CD1c-positive myeloid dendritic cell (primary cell): ENCODE data around the gene WDR48.

ENCODE experiments used
- DNase-seq: peaks from one replicate; pipeline ENCODE4 v3.0.0-alpha.2; 2016; ENCODE audit errors: extremely low spot score

The WDR48 gene

GRCh38 chr3:39124876-39125840 is 73.3 kb downstream of the WDR48 start:
- no peak for DNase-seq

DNA sequence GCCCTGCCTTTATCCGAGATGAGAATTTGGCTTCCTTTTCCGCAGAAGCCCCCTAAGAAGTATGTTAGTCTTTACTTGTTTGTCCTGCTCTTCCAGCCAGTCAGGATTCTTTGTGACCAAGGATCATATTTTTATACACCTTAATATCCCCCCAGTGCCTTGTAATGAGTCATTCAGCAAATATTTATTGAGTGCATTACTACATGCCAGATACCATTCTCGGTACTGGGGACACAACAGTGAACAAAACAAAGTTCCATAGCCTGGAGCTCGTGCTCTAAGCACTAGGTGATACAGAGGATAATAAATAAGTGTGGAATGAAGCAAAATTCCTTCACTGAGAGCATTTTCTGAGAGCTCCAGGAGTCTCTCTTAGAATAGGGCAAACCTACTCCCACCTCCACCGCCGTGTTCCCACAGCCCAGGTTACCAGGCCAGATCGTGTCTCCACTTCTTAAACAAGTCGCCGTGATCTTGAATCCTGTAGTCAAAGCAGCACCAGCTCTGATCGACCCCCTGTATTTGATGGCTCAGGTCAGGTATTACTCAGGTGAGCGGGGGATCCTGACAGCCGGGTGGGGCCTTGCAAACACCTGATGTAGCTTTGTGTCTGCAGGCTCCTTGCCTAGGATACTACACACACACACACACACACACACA is 74.2 kb downstream of the WDR48 start:
- DNase-seq = no peak

DNA sequence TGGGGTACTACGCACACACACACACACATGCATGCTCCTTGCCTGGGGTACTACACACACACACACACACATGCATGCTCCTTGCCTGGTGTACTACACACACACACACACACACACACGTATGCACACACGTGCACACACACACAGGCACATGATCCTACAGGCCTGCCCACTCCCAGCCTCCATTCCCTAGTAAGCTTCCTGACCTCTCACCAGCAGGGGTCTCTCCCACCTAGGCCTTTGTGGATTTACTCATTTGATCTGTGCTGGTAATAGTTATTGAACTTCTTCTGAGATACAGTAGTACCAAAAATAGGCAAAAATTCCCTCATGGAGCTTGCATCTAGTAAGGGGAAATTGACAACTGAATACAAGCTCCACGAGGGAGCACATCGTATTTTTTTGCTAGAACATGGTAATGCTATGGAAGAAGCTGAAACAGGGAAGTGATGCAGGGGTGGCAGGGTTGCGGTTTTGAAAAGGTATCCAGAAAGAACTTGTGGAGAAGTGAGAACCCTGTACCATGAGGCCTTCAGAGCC is 74.8 kb downstream of the WDR48 start:
- DNase-seq = peak; percentile 71

DNA sequence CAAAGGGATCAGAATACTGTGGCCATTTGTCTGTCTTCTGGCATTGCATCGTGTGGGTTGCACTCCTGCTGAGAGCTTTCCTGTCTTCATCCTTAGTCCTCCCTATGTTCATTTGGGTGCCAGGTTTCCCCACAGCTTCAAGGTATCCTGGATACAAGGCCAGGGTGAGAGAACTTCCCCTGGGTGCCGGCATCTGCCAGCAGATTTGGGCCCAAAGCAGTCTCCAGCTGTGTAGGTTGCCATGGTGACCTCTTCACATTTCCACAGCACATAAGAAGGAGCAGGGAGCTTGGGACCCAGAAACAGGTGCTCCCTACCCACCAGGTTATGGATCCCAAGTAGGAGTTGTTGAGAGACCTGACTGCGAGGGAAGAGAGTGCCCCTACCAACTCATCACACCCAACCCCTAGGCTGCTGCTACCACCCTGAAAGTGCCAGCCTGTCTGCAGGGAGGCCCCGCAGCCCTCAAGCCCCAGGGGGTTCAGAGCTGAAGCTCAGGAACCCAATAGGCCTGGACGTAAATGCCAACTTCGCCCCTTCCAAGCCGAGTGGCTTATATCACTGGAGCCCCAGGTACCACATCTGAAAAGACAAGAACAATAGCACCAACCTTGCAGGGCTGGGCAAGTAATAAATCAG is 75.6 kb downstream of the WDR48 start:
- DNase-seq = no peak

DNA sequence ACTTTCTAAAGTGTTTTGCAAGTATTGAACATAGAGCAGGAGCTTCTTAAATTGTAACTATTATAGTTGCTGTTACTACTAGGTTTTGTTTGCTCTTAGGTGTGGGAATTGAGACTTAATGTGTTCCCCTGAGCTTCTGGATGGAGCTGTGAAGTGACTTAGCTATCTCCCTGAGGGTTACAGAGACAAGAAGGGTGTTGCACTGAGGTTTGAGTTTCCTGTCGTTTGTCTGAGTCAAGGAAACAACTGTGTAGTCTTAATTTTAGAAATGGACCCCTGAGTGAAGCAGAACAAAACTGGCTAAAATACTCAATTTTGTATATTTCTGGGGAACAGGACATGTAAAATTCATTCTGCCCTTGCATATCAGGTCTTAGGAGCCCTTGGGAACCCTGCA is 76.1 kb downstream of the WDR48 start:
- no peak for DNase-seq

DNA sequence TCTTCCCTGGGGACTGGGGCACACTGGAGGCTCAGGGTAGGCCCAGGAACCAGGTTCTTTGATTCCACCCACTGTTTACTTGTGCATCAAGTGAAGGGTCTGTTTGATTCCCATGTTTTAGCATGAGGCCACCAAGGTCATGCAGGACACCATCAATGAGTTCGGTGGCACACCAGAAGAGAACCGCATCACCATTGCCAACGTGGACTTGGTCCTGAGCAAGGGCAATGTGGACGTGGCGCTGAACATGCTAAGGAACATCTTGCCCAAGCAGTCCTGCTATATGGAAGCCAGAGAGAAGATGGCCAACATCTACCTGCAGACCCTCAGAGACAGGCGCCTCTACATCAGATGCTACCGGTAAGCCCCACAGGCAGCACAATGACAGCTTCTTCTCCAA is 77.1 kb downstream of the WDR48 start:
- DNase-seq = no peak

- no peak for DNase-seq
Observed at GRCh38 chr3:39130026-39130425, 78.2 kb downstream of the WDR48 start.

- DNase-seq = no peak
Observed at GRCh38 chr3:39130693-39131265, 79.0 kb downstream of the WDR48 start.

- DNase-seq = no peak
Observed at GRCh38 chr3:39132096-39133092, 80.6 kb downstream of the WDR48 start.

GRCh38 chr3:39133093-39133490 is 81.3 kb downstream of the WDR48 start:
- no peak for DNase-seq

- DNase-seq = no peak
Observed at GRCh38 chr3:39133822-39134221, 82.0 kb downstream of the WDR48 start.

DNA sequence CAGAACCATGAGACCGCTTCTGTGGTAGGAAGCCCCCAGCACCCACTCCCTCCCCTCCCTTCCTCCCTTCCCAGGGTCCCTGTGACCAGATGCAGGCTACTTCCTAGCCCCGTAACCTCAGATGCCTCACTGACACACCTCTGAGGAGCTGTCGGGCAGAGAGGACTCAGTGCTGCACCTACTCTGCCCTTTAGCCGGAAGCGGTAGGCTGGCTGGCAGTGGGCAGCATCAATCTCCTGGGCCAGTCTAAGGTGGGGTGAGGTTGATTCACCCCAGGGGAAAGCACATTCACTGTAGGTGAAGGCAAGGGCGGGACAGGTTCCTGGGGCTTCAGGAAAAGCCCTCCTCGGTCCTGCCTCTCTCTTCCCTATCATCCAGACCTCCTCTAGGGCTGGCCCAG is 82.5 kb downstream of the WDR48 start:
- no peak for DNase-seq

DNA sequence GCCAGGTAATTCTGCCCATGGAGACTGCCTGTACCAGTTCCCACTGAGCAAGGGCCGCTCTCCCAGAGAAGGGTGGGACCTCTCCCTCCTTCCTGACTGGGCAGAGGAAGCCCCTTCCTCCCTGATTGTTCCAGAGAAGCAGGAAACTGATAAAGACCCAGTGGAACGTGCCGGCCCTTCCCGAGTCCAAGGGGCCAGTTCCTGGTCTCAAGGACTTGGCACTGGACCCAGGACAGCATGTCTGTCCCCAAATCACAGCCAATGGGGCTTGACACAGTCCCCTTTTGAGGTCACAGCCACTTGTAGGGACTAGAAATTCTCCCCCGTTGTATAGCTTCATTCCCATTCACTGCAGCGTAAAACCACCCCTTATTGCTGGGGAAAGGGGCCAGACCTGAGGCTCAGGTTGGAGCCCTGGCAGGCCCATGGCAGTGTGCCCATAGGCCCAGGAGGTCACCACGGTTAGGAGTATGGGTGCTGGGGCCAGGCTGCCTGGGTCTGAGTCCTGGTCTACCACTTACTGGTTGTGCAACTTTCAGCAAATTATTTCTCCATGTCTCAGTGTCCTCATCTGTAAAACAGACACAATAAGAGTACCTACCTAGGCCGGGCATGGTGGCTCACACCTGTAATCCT is 83.5 kb downstream of the WDR48 start:
- no peak for DNase-seq

DNA sequence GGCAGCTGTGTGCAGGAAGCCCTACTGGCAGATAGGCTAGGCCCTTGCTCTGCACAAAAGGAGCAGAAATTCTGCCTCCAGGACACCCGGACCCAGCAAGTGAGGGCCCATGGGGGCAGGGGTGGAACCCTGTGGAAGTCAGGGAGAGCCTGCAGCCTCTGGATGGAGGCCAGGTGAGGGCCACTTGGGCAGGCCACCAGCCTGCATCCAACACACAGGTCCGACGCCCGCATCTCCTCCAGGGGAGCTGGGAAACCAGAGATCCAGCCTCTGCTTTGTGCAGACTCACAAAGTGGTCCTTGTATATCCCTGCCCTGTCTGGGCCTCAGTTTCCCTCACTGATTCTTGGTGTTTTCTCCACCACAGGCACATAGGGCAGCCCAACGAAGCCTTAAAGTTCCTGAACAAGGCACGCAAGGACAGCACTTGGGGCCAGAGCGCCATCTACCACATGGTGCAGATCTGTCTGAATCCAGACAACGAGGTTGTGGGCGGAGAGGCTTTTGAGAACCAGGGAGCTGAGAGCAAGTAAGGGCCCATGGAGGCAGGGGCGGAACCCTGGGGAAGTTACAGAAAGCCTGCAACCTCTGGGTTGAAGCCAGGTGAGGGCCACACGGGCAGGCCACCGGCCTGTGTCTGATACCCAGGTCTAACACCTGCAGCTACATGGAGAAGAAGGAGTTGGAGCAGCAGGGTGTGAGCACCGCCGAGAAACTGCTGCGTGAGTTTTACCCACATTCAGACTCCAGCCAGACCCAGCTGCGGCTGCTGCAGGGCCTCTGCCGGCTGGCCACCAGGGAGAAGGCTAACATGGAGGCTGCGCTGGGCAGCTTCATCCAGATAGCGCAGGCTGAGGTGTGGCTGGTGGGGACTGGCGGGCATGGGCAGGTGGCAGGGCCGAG is 85.0 kb downstream of the WDR48 start:
- DNase-seq = no peak

- no peak for DNase-seq
Observed at GRCh38 chr3:39137435-39137936, 85.7 kb downstream of the WDR48 start.

GRCh38 chr3:39137991-39138803 is 86.4 kb downstream of the WDR48 start:
- no peak for DNase-seq

DNA sequence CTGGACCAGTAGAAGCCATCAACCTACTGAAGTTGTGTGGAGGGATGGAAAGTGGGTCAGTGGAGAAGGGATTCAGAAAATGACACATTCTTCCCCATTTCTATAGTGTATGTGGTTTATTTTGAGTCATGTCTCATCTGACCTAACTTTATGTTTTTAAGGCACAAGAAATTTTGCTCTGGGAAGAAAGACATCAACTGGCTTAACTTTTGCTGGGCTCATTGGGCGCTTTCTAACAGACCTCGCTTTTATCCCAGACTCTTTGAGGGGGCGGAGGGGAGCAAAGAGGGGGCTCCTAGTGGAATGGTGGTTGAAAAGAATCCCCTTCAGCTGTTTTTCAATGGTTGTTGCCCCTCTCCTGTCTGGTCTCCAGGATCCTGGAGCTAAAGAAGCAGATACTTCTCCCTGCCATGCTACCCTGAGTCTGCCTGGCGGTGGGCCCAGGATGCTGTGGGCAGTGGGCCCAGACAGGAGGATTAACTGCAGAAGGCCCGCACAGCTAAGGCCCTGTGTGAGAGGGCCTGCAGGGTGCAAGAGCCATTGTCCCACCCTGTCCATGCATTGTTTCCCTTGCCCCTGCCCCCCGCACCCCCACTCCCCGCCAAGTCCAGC is 87.1 kb downstream of the WDR48 start:
- DNase-seq = peak; percentile 63

GRCh38 chr3:39139442-39139841 is 87.6 kb downstream of the WDR48 start:
- no peak for DNase-seq
